ENCODE results near the gene SNTN. TPM values are rescaled to one million over a fixed set of nuclear protein-coding genes. Genes with fewer than 3 reads are reported as not detected.

SNTN gene
- total and polyA plus RNA-seq, 5 donors from 2014 or later: not detected

- Mint-ChIP-seq H3K9me3 (peaks cover 0 to 10% (median 0%) of the 10 kb centered on the region in 7 donors), H3K36me3 (no peaks in the 10 kb centered on the region)
- no peak for ATAC-seq (ENCODE audit: low read depth in 2 of 2)
These were observed 3.0 kb downstream of the SNTN start for GRCh38 chr3:63655519-63655918.

GRCh38 chr3:63656786-63657185 is 4.3 kb downstream of the SNTN start:
- H3K27me3 Mint-ChIP-seq: no peaks in the 10 kb centered on the region
- H3K27ac Mint-ChIP-seq: no peak overlapping the region
- H3K9me3 ChIP-seq (ENCODE audit: control insufficient read depth in 2 of 2, low read length in 2 of 2): no peaks in the 10 kb centered on the region
- no peaks in the 10 kb centered on the region for H3K4me1 Mint-ChIP-seq
- DNase-seq (no peak), ATAC-seq (ENCODE audit: low read depth in 2 of 2) (no peak)
- no peak overlapping the region for H3K4me3 Mint-ChIP-seq
- no peaks in the 10 kb centered on the region for H3K36me3 ChIP-seq (ENCODE audit: control insufficient read depth, insufficient read depth, low read length)
- H3K27me3 ChIP-seq (ENCODE audit: control insufficient read depth, insufficient read depth, low read length): no peaks in the 10 kb centered on the region
- H3K4me1 ChIP-seq (ENCODE audit: control insufficient read depth, insufficient read depth, low read length, poor library complexity, severe bottlenecking): no peaks in the 10 kb centered on the region
- no peak overlapping the region for H3K27ac ChIP-seq (ENCODE audit: insufficient read depth, low read length, poor library complexity, severe bottlenecking)
- H3K36me3 Mint-ChIP-seq: no peaks in the 10 kb centered on the region
- peaks cover 0 to 9% (median 0%) of the 10 kb centered on the region in 7 donors for H3K9me3 Mint-ChIP-seq
- no peak overlapping the region for H3K4me3 ChIP-seq (ENCODE audit: low read depth, low read length)

More at GRCh38 chr3:63655519-63655918, 3.0 kb downstream of the SNTN start:
- H3K4me3 Mint-ChIP-seq: no peak overlapping the region
- Histone ChIP-seq H3K27ac (ENCODE audit: insufficient read depth, low read length, poor library complexity, severe bottlenecking) (no peak overlapping the region), H3K36me3 (ENCODE audit: control insufficient read depth, insufficient read depth, low read length) (no peaks in the 10 kb centered on the region), H3K4me3 (ENCODE audit: low read depth, low read length) (no peak overlapping the region), H3K9me3 (ENCODE audit: control insufficient read depth in 2 of 2, low read length in 2 of 2) (no peaks in the 10 kb centered on the region), H3K27me3 (ENCODE audit: control insufficient read depth, insufficient read depth, low read length) (no peaks in the 10 kb centered on the region), H3K4me1 (ENCODE audit: control insufficient read depth, insufficient read depth, low read length, poor library complexity, severe bottlenecking) (no peaks in the 10 kb centered on the region)
- no peak for DNase-seq
- no peaks in the 10 kb centered on the region for H3K27me3 Mint-ChIP-seq
- H3K4me1 Mint-ChIP-seq: no peaks in the 10 kb centered on the region
- H3K27ac Mint-ChIP-seq: no peak overlapping the region

- DNase-seq (no peak), ATAC-seq (ENCODE audit: low read depth in 2 of 2) (no peak)
- no peaks in the 10 kb centered on the region for H3K36me3 Mint-ChIP-seq
- no peaks in the 10 kb centered on the region for H3K4me1 ChIP-seq (ENCODE audit: control insufficient read depth, insufficient read depth, low read length, poor library complexity, severe bottlenecking)
- no peaks in the 10 kb centered on the region for H3K36me3 ChIP-seq (ENCODE audit: control insufficient read depth, insufficient read depth, low read length)
- H3K4me1 Mint-ChIP-seq: no peaks in the 10 kb centered on the region
- H3K9me3 Mint-ChIP-seq: peaks cover 0 to 2% (median 0%) of the 10 kb centered on the region in 7 donors
- H3K27ac Mint-ChIP-seq: no peak overlapping the region
- H3K9me3 ChIP-seq (ENCODE audit: control insufficient read depth in 2 of 2, low read length in 2 of 2): no peaks in the 10 kb centered on the region
- H3K27me3 Mint-ChIP-seq: no peaks in the 10 kb centered on the region
- H3K4me3 Mint-ChIP-seq: no peak overlapping the region
- no peaks in the 10 kb centered on the region for H3K27me3 ChIP-seq (ENCODE audit: control insufficient read depth, insufficient read depth, low read length)
- H3K27ac ChIP-seq (ENCODE audit: insufficient read depth, low read length, poor library complexity, severe bottlenecking): no peak overlapping the region
- no peak overlapping the region for H3K4me3 ChIP-seq (ENCODE audit: low read depth, low read length)
These were observed 8.8 kb downstream of the SNTN start for GRCh38 chr3:63661242-63661641.

- H3K36me3 Mint-ChIP-seq: no peaks in the 10 kb centered on the region
- no peak for DNase-seq
- no peaks in the 10 kb centered on the region for H3K27me3 Mint-ChIP-seq
- no peak overlapping the region for H3K4me3 Mint-ChIP-seq
- H3K36me3 ChIP-seq (ENCODE audit: control insufficient read depth, insufficient read depth, low read length): no peaks in the 10 kb centered on the region
- H3K27me3 ChIP-seq (ENCODE audit: control insufficient read depth, insufficient read depth, low read length): no peaks in the 10 kb centered on the region
- no peaks in the 10 kb centered on the region for H3K9me3 ChIP-seq (ENCODE audit: control insufficient read depth in 2 of 2, low read length in 2 of 2)
- no peak overlapping the region for H3K27ac Mint-ChIP-seq
- no peaks in the 10 kb centered on the region for H3K4me1 ChIP-seq (ENCODE audit: control insufficient read depth, insufficient read depth, low read length, poor library complexity, severe bottlenecking)
- H3K4me3 ChIP-seq (ENCODE audit: low read depth, low read length): no peak overlapping the region
- H3K9me3 Mint-ChIP-seq: peaks cover 0 to 2% (median 0%) of the 10 kb centered on the region in 7 donors
- no peak overlapping the region for H3K27ac ChIP-seq (ENCODE audit: insufficient read depth, low read length, poor library complexity, severe bottlenecking)
- no peaks in the 10 kb centered on the region for H3K4me1 Mint-ChIP-seq
- no peak for ATAC-seq (ENCODE audit: low read depth in 2 of 2)
These were observed 9.5 kb downstream of the SNTN start for GRCh38 chr3:63662011-63662410.

- Histone ChIP-seq H3K4me1 (ENCODE audit: control insufficient read depth, insufficient read depth, low read length, poor library complexity, severe bottlenecking) (no peaks in the 10 kb centered on the region), H3K4me3 (ENCODE audit: low read depth, low read length) (no peak overlapping the region), H3K27me3 (ENCODE audit: control insufficient read depth, insufficient read depth, low read length) (no peaks in the 10 kb centered on the region), H3K27ac (ENCODE audit: insufficient read depth, low read length, poor library complexity, severe bottlenecking) (no peak overlapping the region), H3K9me3 (ENCODE audit: control insufficient read depth in 2 of 2, low read length in 2 of 2) (no peaks in the 10 kb centered on the region), H3K36me3 (ENCODE audit: control insufficient read depth, insufficient read depth, low read length) (no peaks in the 10 kb centered on the region)
- ATAC-seq (ENCODE audit: low read depth in 2 of 2) (no peak), DNase-seq (no peak)
- Mint-ChIP-seq H3K4me3 (no peak overlapping the region), H3K27ac (no peak overlapping the region), H3K36me3 (no peaks in the 10 kb centered on the region), H3K9me3 (peaks cover 0 to 2% (median 0%) of the 10 kb centered on the region in 7 donors), H3K27me3 (no peaks in the 10 kb centered on the region), H3K4me1 (no peaks in the 10 kb centered on the region)
These were observed 10.0 kb downstream of the SNTN start for GRCh38 chr3:63662500-63662899.

- peaks cover 13% of the 10 kb centered on the region for H3K27me3 Mint-ChIP-seq
- Histone ChIP-seq H3K9me3 (ENCODE audit: control insufficient read depth in 2 of 2, low read length in 2 of 2) (no peaks in the 10 kb centered on the region), H3K4me3 (ENCODE audit: low read depth, low read length) (no peak overlapping the region), H3K36me3 (ENCODE audit: control insufficient read depth, insufficient read depth, low read length) (no peaks in the 10 kb centered on the region), H3K4me1 (ENCODE audit: control insufficient read depth, insufficient read depth, low read length, poor library complexity, severe bottlenecking) (no peaks in the 10 kb centered on the region), H3K27me3 (ENCODE audit: control insufficient read depth, insufficient read depth, low read length) (no peaks in the 10 kb centered on the region), H3K27ac (ENCODE audit: insufficient read depth, low read length, poor library complexity, severe bottlenecking) (no peak overlapping the region)
- H3K36me3 Mint-ChIP-seq: no peaks in the 10 kb centered on the region
- H3K9me3 Mint-ChIP-seq: no peaks in the 10 kb centered on the region
- no peak for ATAC-seq (ENCODE audit: low read depth in 2 of 2)
- H3K4me3 Mint-ChIP-seq: no peak overlapping the region
- no peaks in the 10 kb centered on the region for H3K4me1 Mint-ChIP-seq
- DNase-seq: no peak
- no peak overlapping the region for H3K27ac Mint-ChIP-seq
These were observed 18.1 kb downstream of the SNTN start for GRCh38 chr3:63670544-63670943.

GRCh38 chr3:63673111-63673510 is 20.6 kb downstream of the SNTN start:
- H3K4me1 ChIP-seq (ENCODE audit: control insufficient read depth, insufficient read depth, low read length, poor library complexity, severe bottlenecking): no peaks in the 10 kb centered on the region
- no peak for ATAC-seq (ENCODE audit: low read depth in 2 of 2)

GRCh38 chr3:63674586-63674985 is 22.1 kb downstream of the SNTN start:
- H3K4me3 Mint-ChIP-seq: no peak overlapping the region
- no peaks in the 10 kb centered on the region for H3K4me1 Mint-ChIP-seq
- no peak for ATAC-seq (ENCODE audit: low read depth in 2 of 2)

More at GRCh38 chr3:63673111-63673510, 20.6 kb downstream of the SNTN start:
- Histone ChIP-seq H3K27me3 (ENCODE audit: control insufficient read depth, insufficient read depth, low read length) (no peaks in the 10 kb centered on the region), H3K4me3 (ENCODE audit: low read depth, low read length) (no peak overlapping the region), H3K36me3 (ENCODE audit: control insufficient read depth, insufficient read depth, low read length) (no peaks in the 10 kb centered on the region), H3K9me3 (ENCODE audit: control insufficient read depth in 2 of 2, low read length in 2 of 2) (no peaks in the 10 kb centered on the region), H3K27ac (ENCODE audit: insufficient read depth, low read length, poor library complexity, severe bottlenecking) (no peak overlapping the region)
- Mint-ChIP-seq H3K4me1 (no peaks in the 10 kb centered on the region), H3K27ac (no peak overlapping the region), H3K27me3 (peaks cover 11% of the 10 kb centered on the region), H3K36me3 (no peaks in the 10 kb centered on the region), H3K9me3 (no peaks in the 10 kb centered on the region), H3K4me3 (no peak overlapping the region)
- no peak for DNase-seq

More at GRCh38 chr3:63674586-63674985, 22.1 kb downstream of the SNTN start:
- Mint-ChIP-seq H3K27ac (no peak overlapping the region), H3K36me3 (no peaks in the 10 kb centered on the region), H3K9me3 (no peaks in the 10 kb centered on the region), H3K27me3 (peaks cover 4% of the 10 kb centered on the region)
- H3K4me3 ChIP-seq (ENCODE audit: low read depth, low read length): no peak overlapping the region
- no peaks in the 10 kb centered on the region for H3K9me3 ChIP-seq (ENCODE audit: control insufficient read depth in 2 of 2, low read length in 2 of 2)
- no peaks in the 10 kb centered on the region for H3K36me3 ChIP-seq (ENCODE audit: control insufficient read depth, insufficient read depth, low read length)
- no peak overlapping the region for H3K27ac ChIP-seq (ENCODE audit: insufficient read depth, low read length, poor library complexity, severe bottlenecking)
- H3K4me1 ChIP-seq (ENCODE audit: control insufficient read depth, insufficient read depth, low read length, poor library complexity, severe bottlenecking): no peaks in the 10 kb centered on the region
- H3K27me3 ChIP-seq (ENCODE audit: control insufficient read depth, insufficient read depth, low read length): no peaks in the 10 kb centered on the region
- DNase-seq: no peak

All from CD4-positive, CD25-positive, alpha-beta regulatory T cell (primary cell).